Measurements from ENCODE around the gene DRAM2. TPM values are rescaled to one million over a fixed set of nuclear protein-coding genes. Genes with fewer than 3 reads are reported as not detected.
"Not testable (repeated sequence)": the region's sequence is repeated elsewhere in the genome, so short reads cannot be mapped to it uniquely, and the experiment has no call there.

Gene DRAM2
- polyA plus RNA-seq, 4 donors = 70.0 to 76.8 (median 71.8) TPM

- DNase-seq (ENCODE audit: low read depth in 4 of 4, low spot score in 3 of 4) = no peak
Observed at GRCh38 chr1:111084999-111085398, 54.9 kb downstream of the DRAM2 start.

- DNase-seq (ENCODE audit: low read depth in 4 of 4, low spot score in 3 of 4) = no peak
Observed at GRCh38 chr1:111082421-111083203, 57.3 kb downstream of the DRAM2 start.

- DNase-seq (ENCODE audit: low read depth in 4 of 4, low spot score in 3 of 4) = not testable (repeated sequence)
Observed at GRCh38 chr1:111079329-111079728, 60.6 kb downstream of the DRAM2 start.

- DNase-seq (ENCODE audit: low read depth in 4 of 4, low spot score in 3 of 4) = not testable (repeated sequence)
Observed at GRCh38 chr1:111077312-111077711, 62.6 kb downstream of the DRAM2 start.

Other genes starting within 250 kb of the DRAM2 start
- gene LRIF1, start 176.2 kb downstream of the DRAM2 start, polyA plus RNA-seq (ENCODE audit: insufficient read length in 4 of 4) = 10 to 100 TPM; 17.5 to 21.0 (median 19.0) TPM
- 10 to 100 TPM; 43.2 to 52.9 (median 47.9) TPM for gene CEPT1, start 130 bp upstream of the DRAM2 start, polyA plus RNA-seq (ENCODE audit: insufficient read length in 4 of 4)
- gene DENND2D, start 60.6 kb upstream of the DRAM2 start, polyA plus RNA-seq (ENCODE audit: insufficient read length in 4 of 4) = 10 to 100 TPM; 15.1 to 20.4 (median 18.0) TPM
- under 1 TPM; 0.23 to 0.47 (median 0.32) TPM for gene CHI3L2, start 87.6 kb upstream of the DRAM2 start, polyA plus RNA-seq (ENCODE audit: insufficient read length in 4 of 4)
- not detected for gene CHIA, start 150.8 kb upstream of the DRAM2 start, polyA plus RNA-seq (ENCODE audit: insufficient read length in 4 of 4)